Esophagus muscularis mucosa (tissue), 4 donors: ENCODE results near the gene DXO. TPM values are rescaled to one million over a fixed set of nuclear protein-coding genes. Genes with fewer than 3 reads are reported as not detected.

Source experiments
- DNase-seq: peaks from one replicate; pipeline ENCODE4 v3.0.0-alpha.2; 2017; ENCODE audit errors: extremely low spot score
- H3K27ac ChIP-seq, 4 donors: fragments of 200-600 bp; sonication (generic); replicated peaks in 1 of 4; 1 replicate in 3 of 4; 2 replicates in 1 of 4; pipeline ENCODE4 v1.5.1; 2016 to 2019; ENCODE audit warnings: mild to moderate bottlenecking in 1 of 4
- H3K27me3 ChIP-seq, 4 donors: fragments of 200-600 bp; sonication (generic); one replicate each; pipeline versions ENCODE4 v1.5.1 to v1.6.0; 2016 to 2019
- H3K36me3 ChIP-seq, 4 donors: fragments of 200-600 bp; sonication (generic); one replicate each; pipeline ENCODE4 v1.5.1; 2016 to 2019
- H3K4me1 ChIP-seq, 4 donors: fragments of 200-600 bp; sonication (generic); one replicate each; pipeline ENCODE4 v1.5.1; 2016 to 2019
- H3K4me3 ChIP-seq, 4 donors: fragments of 200-600 bp; sonication (generic); 1 replicate in 2 of 4; 2 replicates in 2 of 4; pipeline ENCODE4 v1.5.1; 2016 to 2019; ENCODE audit warnings: mild to moderate bottlenecking in 4 of 4, moderate library complexity in 1 of 4
- H3K9me3 ChIP-seq, 4 donors: fragments of 200-600 bp; sonication (generic); 1 replicate in 3 of 4; 2 replicates in 1 of 4; pipeline ENCODE4 v1.5.1; 2016 to 2019
- EP300 ChIP-seq: sonication (generic); formaldehyde crosslinking; IDR thresholded peaks from one replicate; pipeline ENCODE4 v1.6.1; 2017; ENCODE audit warnings: antibody characterized with exemption
- POLR2A ChIP-seq: fragments of 450-650 bp; IDR thresholded peaks from one replicate; pipeline ENCODE4 v1.6.1; 2017; ENCODE audit warnings: antibody characterized with exemption, moderate library complexity, mild to moderate bottlenecking, low read depth
- POLR2AphosphoS5 ChIP-seq, 2 donors: sonication (generic); formaldehyde crosslinking; IDR thresholded peaks; one replicate each; pipeline ENCODE4 v1.6.1; 2017; ENCODE audit warnings: antibody characterized with exemption in 2 of 2
- whole genome bisulfite sequencing: methylation state at CpG from one replicate; pipeline ENCODE4 v1.1.5; 2018; 5-methylcytosine and 5-hydroxymethylcytosine counted together
- intact Hi-C: fragments of 100-400 bp; cut with DNase I; formaldehyde crosslinking; loops from one replicate; pipeline ENCODE4 v1.15.1; 2023
- total RNA-seq, 4 donors: library from RNA; depleted of rRNA; stranded (reverse); fragments of >200 nt; gene quantifications; one replicate each; pipeline versions ENCODE4 v1.1.0 to v1.2.1, GENCODE V29; 2016
- TF ChIP-seq, protein P1 (sequence below), 3 experiments: fragments of 200-600 bp in 2 of 3; fragments of 450-650 bp in 1 of 3; sonication (generic) in 2 of 3; IDR thresholded peaks; one replicate each; pipeline ENCODE4 v1.5.1; 2017 to 2019; ENCODE audit warnings: antibody characterized with exemption in 3 of 3, mild to moderate bottlenecking in 2 of 3, moderate library complexity in 1 of 3

DXO gene
- total RNA-seq, 4 donors from 2014 or later: 12.9 to 18.4 (median 15.9) TPM

DNA sequence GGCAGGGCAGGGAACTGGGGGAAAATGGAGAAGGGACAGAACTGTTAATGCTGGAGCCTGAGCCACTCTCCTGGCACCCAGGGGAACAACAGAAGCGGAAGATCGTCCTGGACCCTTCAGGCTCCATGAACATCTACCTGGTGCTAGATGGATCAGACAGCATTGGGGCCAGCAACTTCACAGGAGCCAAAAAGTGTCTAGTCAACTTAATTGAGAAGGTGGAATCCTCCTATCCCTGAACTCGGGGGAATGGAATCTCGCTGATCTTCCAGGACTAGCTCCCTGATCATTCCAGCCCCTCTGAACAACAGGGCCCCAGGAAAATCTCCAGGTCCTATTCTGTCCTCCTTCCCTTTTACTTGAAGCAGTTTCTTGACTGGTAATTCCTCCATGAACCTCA lies 24.1 kb downstream of the DXO start:
- H3K4me1 ChIP-seq: peaks cover 0 to 34% (median 33%) of the 10 kb centered on the region in 4 donors
- no peak overlapping the region for H3K27ac ChIP-seq
- no peak for TF ChIP-seq EP300
- TF ChIP-seq, protein P1, sequence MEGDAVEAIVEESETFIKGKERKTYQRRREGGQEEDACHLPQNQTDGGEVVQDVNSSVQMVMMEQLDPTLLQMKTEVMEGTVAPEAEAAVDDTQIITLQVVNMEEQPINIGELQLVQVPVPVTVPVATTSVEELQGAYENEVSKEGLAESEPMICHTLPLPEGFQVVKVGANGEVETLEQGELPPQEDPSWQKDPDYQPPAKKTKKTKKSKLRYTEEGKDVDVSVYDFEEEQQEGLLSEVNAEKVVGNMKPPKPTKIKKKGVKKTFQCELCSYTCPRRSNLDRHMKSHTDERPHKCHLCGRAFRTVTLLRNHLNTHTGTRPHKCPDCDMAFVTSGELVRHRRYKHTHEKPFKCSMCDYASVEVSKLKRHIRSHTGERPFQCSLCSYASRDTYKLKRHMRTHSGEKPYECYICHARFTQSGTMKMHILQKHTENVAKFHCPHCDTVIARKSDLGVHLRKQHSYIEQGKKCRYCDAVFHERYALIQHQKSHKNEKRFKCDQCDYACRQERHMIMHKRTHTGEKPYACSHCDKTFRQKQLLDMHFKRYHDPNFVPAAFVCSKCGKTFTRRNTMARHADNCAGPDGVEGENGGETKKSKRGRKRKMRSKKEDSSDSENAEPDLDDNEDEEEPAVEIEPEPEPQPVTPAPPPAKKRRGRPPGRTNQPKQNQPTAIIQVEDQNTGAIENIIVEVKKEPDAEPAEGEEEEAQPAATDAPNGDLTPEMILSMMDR (IDR thresholded peaks at IDR 0.05): no peak
- H3K9me3 ChIP-seq: no peaks in the 10 kb centered on the region
- WGBS: 94% methylated on average over 4 of the region's 4 CpGs
- H3K36me3 ChIP-seq: peaks cover 3 to 28% (median 19%) of the 10 kb centered on the region in 4 donors
- no peak overlapping the region for H3K4me3 ChIP-seq
- no peaks in the 10 kb centered on the region for H3K27me3 ChIP-seq
- intact Hi-C loops: no loop called here
- no peak for DNase-seq

DNA sequence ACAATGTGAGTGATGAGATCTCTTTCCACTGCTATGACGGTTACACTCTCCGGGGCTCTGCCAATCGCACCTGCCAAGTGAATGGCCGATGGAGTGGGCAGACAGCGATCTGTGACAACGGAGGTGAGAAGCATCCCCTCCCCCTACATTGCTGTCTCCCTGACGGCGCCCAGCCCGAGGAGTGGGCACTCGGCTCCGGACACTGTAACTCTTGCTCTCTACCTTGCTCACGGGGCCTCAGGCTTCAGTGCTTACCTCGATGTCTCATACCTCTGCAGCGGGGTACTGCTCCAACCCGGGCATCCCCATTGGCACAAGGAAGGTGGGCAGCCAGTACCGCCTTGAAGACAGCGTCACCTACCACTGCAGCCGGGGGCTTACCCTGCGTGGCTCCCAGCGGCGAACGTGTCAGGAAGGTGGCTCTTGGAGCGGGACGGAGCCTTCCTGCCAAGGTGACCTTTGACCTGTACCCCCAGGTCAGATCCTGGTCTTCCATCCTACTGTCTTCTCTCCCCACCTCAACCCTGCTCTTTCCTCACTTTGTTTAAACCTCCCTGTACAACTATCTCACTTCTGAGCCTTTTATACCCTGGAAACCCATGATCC lies 24.8 kb downstream of the DXO start:
- intact Hi-C loops: no loop called here

DNA sequence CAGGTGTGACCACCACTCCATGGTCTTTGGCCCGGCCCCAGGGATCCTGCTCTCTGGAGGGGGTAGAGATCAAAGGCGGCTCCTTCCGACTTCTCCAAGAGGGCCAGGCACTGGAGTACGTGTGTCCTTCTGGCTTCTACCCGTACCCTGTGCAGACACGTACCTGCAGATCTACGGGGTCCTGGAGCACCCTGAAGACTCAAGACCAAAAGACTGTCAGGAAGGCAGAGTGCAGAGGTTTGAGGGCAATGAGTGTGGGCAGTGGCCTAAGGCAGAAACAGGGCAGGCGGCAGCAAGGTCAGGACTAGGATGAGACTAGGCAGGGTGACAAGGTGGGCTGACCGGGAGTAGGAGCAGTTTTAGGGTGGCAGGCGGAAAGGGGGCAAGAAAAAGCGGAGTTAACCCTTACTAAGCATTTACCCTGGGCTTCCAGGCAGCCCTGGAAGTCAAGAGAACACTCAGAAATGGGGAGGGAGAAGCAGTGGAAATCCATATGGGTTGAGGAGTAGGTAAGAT lies 25.5 kb downstream of the DXO start:
- peak overlapping the region; percentile 74 to 86 (median 82) for H3K27ac ChIP-seq
- no peaks in the 10 kb centered on the region for H3K27me3 ChIP-seq
- H3K4me3 ChIP-seq: peak overlapping the region; percentile 23 to 40 (median 30)
- intact Hi-C loops: no loop called here
- DNase-seq: no peak
- WGBS: 88% methylated on average over 7 of the region's 11 CpGs
- no peak for TF ChIP-seq POLR2A
- no peak for TF ChIP-seq POLR2AphosphoS5 (IDR thresholded peaks at IDR 0.05)
- TF ChIP-seq, protein P1 (IDR thresholded peaks at IDR 0.05): no peak
- TF ChIP-seq EP300: no peak
- no peaks in the 10 kb centered on the region for H3K9me3 ChIP-seq
- H3K36me3 ChIP-seq: peaks cover 0 to 13% (median 6%) of the 10 kb centered on the region in 4 donors
- H3K4me1 ChIP-seq: peaks cover 0 to 28% (median 27%) of the 10 kb centered on the region in 4 donors

More for the DNA sequence above, 24.8 kb downstream of the DXO start:
- no peaks in the 10 kb centered on the region for H3K9me3 ChIP-seq
- peak overlapping the region in 1 of 4 donors; percentile 86 for H3K27ac ChIP-seq
- H3K4me3 ChIP-seq: no peak overlapping the region
- peaks cover 3 to 21% (median 14%) of the 10 kb centered on the region in 4 donors for H3K36me3 ChIP-seq
- peaks cover 0 to 29% (median 27%) of the 10 kb centered on the region in 4 donors for H3K4me1 ChIP-seq
- 84% methylated on average over 22 of the region's 24 CpGs for WGBS
- DNase-seq: no peak
- TF ChIP-seq EP300: no peak
- TF ChIP-seq POLR2AphosphoS5 (IDR thresholded peaks at IDR 0.05): no peak
- no peak for TF ChIP-seq POLR2A
- TF ChIP-seq, protein P1 (IDR thresholded peaks at IDR 0.05): no peak
- H3K27me3 ChIP-seq: no peaks in the 10 kb centered on the region

DNA sequence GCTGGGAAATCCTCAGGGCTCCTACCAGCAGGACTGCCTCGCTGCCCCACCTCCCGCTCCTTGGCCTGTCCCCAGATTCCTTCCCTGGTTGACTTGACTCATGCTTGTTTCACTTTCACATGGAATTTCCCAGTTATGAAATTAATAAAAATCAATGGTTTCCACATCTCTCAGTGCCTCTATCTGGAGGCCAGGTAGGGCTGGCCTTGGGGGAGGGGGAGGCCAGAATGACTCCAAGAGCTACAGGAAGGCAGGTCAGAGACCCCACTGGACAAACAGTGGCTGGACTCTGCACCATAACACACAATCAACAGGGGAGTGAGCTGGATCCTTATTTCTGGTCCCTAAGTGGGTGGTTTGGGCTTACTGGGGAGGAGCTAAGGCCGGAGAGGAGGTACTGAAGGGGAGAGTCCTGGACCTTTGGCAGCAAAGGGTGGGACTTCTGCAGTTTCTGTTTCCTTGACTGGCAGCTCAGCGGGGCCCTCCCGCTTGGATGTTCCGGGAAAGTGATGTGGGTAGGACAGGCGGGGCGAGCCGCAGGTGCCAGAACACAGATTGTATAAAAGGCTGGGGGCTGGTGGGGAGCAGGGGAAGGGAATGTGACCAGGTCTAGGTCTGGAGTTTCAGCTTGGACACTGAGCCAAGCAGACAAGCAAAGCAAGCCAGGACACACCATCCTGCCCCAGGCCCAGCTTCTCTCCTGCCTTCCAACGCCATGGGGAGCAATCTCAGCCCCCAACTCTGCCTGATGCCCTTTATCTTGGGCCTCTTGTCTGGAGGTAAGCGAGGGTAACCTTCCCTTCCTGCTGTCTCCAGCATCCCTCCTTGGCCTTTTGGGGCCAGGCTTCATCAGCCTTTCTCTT lies 26.2 kb downstream of the DXO start, which contains the start of gene CFB:
Gene CFB (plus strand): TSS at position 589 of the 863 bp plus-strand sequence. CDS start 127 bp downstream, at position 716.
- Histone ChIP-seq H3K27ac (peak within 1 kb of the TSS; percentile 74 to 86 (median 82)), H3K36me3 (peaks cover 0 to 6% (median under 1%) of the 10 kb centered on the region in 4 donors), H3K27me3 (no peaks in the 10 kb centered on the region), H3K4me1 (peaks cover 0 to 31% (median 28%) of the 10 kb centered on the region in 4 donors), H3K4me3 (peak within 1 kb of the TSS; percentile 23 to 40 (median 30)), H3K9me3 (no peaks in the 10 kb centered on the region)
- 17% methylated on average over 10 of the region's 11 CpGs for WGBS
- TF ChIP-seq, protein P1 (IDR thresholded peaks at IDR 0.05): no peak
- TF ChIP-seq EP300 (no peak), POLR2AphosphoS5 (IDR thresholded peaks at IDR 0.05) (peak; percentile 28 to 52)
- peak; percentile 94 for DNase-seq
- intact Hi-C loops: no loop called here
